Islet precursor cell (in vitro differentiated cells): ENCODE measurements around the gene DGCR2.
A peak's percentile ranks its signal among the peaks of the same experiment; 100 is the strongest.

Experiments used
- DNase-seq: peaks from one replicate; pipeline ENCODE4 v3.0.0-alpha.2; 2018

Gene DGCR2

DNA sequence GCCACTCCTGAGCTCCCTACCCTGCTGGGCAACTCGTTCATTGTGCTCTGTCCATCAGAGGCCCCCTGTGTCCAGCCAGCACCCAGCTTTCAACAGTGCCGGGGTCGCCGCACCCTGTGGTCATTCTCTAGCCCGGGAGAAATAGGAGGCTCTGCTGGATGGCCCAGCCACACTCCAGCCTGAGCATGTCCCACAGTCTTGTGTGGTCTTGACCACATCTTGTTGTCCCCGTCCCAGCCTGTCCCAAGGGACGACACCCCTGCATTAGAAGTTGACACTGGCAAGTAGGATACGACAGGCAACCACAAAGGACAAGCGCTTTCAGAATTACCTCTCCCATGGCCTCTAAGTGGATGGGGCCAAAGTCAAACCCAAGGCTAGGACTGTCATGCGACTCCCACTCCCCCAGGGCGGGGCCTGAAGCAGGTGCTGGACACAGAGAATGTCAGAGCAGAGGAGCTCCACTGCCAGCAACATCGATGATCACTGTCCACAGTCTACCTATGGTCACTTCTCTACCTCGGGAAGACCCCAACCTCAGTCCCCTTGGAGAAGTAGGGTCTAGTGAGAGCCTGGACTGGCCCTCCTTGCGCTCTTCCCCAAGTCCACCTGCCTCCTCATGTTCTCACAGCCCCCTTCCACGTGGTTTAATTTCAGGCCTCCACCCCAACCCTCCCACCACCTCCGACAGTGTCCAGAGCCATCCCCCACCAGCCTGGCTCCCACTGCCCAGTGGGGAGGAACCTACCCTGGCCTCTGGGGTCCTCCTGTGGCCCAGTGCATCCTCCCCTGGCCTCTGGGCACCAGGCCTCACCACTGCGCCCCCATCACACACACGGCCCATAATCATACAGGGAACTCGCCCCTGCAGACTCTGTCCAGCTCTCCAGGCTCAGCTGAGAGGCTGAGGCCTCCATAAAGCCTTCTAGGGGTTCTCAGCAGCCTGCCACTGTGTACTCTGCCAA is 4.4 kb upstream of the DGCR2 start:
- no peak for DNase-seq

- no peak for DNase-seq
Observed at GRCh38 chr22:19125474-19126308, 3.5 kb upstream of the DGCR2 start.

GRCh38 chr22:19125011-19125410 is 2.8 kb upstream of the DGCR2 start:
- no peak for DNase-seq

DNA sequence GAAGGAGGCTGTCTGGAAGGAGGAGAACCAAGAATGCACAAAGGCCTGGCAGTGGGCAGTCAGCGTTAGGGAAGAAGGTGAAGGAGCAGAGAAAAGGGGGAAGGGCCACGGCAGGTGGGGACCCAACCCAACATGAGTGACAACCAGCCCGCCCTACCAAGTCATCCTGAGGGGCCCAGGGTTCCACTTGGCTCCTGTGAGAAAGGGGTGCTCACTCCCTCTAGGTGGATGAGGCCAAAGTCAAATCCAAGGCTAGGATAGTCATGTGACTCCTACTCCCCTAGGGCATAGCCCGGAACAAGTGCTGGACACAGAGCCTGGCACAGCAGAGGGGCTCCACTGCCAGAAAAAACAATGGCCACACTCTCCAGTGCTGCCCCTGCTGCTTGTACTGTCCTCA is 2.2 kb upstream of the DGCR2 start:
- DNase-seq, result no peak

DNA sequence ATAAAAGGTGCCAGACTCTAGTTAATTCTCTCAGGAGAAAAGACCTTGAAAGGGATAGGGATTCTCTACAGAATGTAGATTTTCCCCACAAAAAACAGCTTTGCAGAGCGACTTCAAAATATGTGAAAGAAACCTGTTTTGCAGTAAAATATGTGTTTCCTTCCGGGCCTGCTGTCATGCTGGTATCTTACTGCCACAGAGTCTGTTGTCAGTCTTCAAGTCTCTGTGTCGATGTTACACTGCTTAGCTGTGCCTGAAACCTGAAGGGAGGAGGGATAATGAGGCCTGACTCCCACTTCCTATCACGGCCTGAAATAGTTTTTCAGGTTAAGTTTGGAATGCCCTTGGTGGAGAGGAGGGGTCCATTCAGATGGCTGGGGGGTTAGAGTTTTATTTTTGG is 1.7 kb upstream of the DGCR2 start:
- no peak for DNase-seq

DNA sequence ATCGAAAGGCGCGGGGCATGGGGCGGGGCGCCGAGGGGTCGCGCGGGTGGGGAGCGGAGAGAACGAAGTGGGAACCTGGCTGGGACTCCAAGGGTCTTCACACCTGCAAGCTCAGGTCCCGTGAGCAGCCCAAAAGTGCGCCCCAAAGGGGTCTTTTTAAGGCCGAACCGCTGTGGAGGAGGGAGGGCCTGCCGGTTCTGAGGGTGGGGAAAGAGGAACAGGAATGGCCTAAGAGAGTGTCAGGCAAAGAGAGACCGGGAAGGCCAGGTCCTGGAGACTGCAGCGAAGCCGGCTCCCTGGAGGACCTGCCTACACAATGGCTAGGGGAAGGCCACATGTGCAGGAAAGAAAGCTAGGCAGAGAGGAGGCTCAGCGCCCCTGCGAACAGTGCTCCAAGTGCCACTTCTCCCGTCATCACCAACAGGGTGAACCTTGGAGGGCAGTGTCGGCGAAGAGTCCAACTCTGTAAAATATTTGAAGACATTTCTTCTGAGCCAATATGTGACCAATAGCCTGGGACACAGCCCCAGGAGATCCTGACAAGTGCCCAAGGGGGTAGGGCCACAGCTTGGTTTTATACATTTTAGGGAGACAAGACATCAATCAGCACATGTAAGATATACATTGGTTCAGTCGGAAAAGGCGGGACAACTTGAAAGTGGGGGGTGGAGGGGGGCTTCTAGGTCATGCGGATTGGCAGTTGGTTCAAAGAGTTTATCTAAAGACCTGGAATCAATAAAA is 710 bp upstream of the DGCR2 start:
- peak; percentile 67 for DNase-seq

DNA sequence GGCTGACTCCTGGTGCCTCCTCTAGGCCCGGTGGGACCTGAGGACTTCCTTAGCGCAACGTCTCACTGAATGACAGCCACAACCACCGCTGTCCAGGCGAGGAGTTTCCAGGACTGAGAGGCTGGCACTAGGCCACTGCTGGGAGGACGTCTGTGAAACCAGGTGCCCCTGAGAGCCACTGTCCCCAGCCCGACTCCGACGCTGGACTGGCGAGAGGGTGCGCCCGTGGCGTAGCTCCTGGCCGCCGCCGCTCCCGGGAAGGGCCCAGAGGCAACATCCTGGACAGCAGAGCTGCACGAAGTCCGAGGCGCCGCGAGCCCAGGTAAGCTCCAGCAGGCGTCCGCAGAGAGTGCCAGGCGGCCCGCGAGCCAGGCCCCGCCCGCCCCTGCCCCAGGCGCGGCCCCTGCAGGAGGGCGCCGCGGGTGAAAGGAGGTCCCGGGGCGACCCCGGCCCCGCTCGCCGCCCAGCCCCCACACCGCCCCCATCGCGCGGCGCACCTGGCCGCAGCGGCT is 525 bp downstream of the DGCR2 start:
- DNase-seq, result peak; percentile 78

- DNase-seq, result peak; percentile 94
Observed at GRCh38 chr22:19120829-19121630, 1.2 kb downstream of the DGCR2 start.

- no peak for DNase-seq
Observed at GRCh38 chr22:19119949-19120348, 2.3 kb downstream of the DGCR2 start.

GRCh38 chr22:19118329-19118880 is 3.8 kb downstream of the DGCR2 start:
- DNase-seq, result no peak

GRCh38 chr22:19117111-19117512 is 5.1 kb downstream of the DGCR2 start:
- no peak for DNase-seq

- DNase-seq, result peak; percentile 48
Observed at GRCh38 chr22:19115628-19116027, 6.6 kb downstream of the DGCR2 start.

- DNase-seq, result peak; percentile 23
Observed at GRCh38 chr22:19114984-19115552, 7.1 kb downstream of the DGCR2 start.

- DNase-seq, result peak; percentile 12
Observed at GRCh38 chr22:19113429-19113828, 8.8 kb downstream of the DGCR2 start.

GRCh38 chr22:19111584-19111983 is 10.6 kb downstream of the DGCR2 start:
- DNase-seq, result no peak

DNA sequence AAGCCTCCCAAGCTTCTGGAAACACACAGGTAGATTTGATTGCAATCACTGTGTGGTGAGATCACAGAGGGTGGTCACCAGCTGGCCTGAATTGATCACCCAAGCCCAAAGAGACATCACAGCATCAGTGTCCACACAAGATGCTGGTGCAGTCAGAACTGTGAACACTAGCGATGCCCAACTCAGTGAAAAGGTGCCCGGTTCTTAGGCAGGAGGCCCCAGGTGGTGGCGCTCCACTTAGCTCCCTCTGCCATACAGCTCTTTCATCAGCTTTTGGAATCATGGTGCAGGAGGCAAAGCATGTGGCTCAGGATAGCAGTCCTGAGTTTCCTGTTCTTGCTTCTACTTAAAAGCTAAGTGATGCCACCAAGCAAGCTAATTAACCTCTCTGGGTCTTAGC is 11.1 kb downstream of the DGCR2 start:
- peak; percentile 40 for DNase-seq

DNA sequence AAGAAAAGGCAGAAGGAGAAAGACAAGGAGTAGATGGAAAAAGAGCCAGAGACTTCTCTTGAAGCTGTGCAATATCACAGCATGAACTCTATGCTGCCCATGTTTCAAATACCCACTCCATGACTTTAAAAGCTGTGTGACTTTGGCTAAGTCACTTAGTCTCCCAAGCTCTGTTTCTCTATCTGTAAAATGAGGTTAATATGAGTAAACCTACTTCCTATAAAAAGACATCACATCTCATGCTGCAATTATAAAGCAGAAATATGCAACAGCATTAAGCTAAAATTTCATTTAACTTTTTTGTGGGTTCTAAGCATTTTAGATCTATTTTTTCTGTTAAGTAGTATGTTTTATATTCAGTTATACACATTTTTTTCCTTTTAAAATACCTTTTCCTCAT is 11.6 kb downstream of the DGCR2 start:
- no peak for DNase-seq

GRCh38 chr22:19110064-19110458 is 12.2 kb downstream of the DGCR2 start:
- peak; percentile 37 for DNase-seq

DNA sequence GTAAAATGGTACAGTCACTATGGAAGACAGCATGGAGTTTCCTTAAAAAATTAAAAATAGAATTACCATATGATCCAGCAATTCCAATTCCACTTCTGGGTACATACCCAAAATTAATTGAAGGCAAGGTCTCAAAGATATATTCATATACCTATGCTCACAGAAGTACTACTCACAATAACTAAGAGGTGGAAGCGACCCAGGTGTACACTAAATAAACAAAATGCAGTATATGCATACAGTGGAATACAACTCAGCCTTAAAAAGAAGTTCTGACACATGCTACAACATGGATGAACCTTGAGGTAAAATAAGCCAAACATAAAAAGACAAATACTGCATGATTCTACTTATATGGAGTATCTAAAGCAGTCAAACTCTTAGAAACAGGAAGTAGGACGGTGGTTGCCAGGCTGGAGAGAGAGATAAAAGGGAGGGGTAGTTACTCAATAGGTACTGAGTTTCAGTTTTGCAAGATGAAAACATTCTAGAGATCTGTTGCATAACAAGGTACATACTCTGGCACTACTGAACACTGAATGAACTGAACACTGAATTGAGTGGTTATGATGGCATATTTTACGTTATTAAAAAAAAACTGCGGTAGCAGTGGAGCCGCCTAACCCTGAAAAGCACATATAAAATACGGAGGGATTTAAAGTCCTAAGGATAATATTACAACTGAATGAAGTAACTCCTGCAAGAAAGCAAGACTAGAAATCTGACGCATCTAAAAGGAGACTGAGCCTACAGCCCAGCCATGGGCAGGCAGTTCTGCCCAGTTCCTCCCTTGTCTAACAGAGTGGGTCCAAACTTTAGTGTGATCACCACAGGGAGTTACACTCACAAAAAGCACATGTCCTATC is 12.8 kb downstream of the DGCR2 start:
- peak; percentile 25 for DNase-seq

DNA sequence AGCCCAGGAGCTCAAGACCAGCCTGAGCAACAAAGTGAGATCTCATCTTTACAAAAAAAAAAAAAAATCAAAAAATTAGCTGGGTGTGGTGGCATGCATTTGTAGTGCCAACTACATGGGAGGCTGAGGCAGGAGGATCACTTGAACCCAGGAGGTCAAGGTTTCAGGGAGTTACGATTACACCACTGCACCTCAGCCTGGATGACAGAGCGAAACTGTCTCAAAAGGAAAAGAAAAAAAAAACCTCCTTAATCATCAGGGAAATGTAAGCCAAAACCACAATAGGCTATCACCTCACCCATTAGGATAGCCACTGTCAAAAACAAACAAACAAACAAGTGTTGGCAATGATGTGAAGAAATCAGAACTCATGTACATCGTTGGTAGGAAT is 13.4 kb downstream of the DGCR2 start:
- DNase-seq, result peak; percentile 11
